GM19238 (cell line): Measurements from ENCODE around the gene OR5A2.
"Not testable (repeated sequence)": the region's sequence is repeated elsewhere in the genome, so short reads cannot be mapped to it uniquely, and the experiment has no call there.

Experiments
- DNase-seq: peaks from one replicate; pipeline ENCODE4 v3.0.0; 2011; ENCODE audit warnings: low spot score; ENCODE audit not compliant: insufficient read length

The OR5A2 gene

DNA sequence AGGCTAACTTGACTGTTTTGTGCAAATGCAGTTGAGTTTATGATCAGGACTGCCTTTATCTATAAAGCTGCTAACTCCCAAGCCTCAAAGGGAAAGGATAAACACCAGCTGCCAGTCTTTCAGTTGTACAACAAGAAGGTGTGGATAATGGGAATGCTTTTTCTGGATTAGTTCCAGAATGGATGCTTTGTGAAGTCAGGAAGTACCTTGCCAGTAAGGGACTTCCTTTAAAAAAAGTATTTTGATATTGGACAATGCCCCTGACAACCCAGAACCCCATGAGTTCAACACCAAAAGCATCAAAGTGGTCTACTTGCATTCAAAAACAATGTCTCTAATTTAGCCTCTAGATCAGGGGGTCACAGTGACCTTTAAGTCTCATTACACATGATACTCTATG lies 32.0 kb downstream of the OR5A2 start:
- DNase-seq = no peak

DNA sequence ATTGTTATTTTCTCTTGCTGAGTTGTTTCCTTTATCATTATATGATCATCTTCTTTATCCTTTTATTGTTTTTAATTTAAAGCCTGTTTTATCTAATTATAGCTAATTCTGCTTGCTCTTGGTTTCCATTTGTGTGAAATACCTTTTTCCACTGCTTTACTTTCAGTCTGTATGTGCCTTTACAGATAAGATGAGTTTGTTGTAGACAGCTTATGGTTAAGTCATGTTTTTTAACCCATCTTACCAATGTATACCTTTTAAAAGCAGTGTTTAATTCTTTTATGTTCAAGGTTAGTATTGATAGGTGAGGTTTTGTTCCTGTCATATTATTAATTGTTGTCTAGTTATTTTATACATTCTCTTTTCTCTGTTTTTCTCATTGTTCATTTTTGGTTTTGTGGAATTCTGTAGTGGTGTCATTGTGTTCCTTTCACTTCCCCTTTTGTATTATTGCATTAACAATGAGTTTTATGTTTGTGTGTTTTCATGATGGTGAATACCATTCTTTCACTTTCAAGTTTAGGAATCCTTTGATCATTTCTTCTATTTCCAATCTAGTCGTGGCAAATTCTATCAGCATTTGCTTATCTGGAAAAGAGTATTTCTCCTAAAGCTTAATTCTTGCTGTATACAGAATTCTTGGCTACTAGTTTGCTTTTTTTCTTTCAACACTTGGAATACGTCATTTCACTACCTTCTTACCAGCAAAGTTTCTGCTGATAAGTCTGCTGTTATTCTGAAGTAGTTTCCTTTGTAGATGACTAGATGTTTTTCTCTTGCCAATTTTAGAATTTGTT lies 45.8 kb downstream of the OR5A2 start:
- DNase-seq = no peak

DNA sequence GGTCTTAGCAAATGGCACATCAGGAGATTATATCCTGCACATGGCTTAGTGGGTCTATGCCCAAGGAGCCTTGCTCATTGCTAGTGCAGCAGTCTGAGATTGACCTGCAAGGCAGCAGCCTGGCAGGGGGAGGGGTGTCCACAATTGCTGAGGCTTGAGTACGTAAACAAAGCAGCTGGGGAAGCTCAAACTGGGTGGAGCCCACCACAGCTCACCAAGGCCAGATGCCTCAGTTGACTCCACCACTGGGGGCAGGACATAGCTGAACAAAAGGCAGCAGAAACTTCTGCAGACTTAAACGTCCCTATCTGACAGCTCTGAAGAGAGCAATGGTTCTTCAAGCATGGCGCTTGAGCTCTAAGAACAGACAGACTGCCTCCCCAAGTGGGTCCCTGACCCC lies 53.9 kb downstream of the OR5A2 start:
- not testable (repeated sequence) for DNase-seq

DNA sequence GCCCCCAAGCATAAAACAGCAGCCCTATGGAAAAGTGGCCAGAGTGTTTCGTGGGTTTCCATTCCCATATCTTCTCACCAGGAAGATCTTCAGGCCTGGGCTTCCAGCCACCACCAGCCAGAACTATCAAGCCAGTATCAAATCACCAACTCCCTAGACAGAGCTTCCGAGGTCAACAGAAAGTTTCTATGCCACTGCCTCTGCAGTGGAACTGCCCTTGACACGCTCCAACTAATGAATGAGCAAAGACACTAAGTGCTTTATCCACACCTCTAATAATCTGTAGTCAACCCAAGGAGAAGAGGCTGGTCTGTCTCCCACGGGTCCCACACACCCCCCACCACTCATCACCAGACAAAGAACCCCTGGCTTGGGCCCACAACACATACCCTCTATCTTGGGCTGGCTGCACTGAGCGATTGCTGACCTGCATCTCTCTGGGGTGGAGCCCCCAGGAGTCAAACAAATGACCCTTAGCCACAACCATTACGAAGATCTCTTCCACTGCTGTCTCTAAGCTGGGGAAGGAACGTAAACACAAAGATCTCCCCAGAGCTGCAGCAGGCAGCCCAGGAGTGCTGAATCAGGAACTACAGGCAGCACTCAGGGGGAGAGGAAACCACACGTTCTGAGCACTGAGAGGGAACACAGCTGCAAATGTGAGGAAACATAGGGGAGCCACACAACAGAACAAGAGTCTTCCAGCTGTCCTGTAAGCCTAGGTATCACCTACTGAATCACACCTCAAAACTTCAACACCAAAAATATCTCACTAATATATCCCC lies 57.8 kb downstream of the OR5A2 start:
- no peak for DNase-seq
